GM21381 (cell line): ENCODE data around the gene UTS2B.
"Not testable (repeated sequence)": the region's sequence is repeated elsewhere in the genome, so short reads cannot be mapped to it uniquely, and the experiment has no call there.

Experiments
- ATAC-seq: cut with Tn5 transposase; IDR thresholded peaks from one replicate; pipeline ENCODE4 v1.9.1; 2021; ENCODE audit warnings: mild to moderate bottlenecking, moderate library complexity; ENCODE audit not compliant: unreplicated experiment

Gene UTS2B

DNA sequence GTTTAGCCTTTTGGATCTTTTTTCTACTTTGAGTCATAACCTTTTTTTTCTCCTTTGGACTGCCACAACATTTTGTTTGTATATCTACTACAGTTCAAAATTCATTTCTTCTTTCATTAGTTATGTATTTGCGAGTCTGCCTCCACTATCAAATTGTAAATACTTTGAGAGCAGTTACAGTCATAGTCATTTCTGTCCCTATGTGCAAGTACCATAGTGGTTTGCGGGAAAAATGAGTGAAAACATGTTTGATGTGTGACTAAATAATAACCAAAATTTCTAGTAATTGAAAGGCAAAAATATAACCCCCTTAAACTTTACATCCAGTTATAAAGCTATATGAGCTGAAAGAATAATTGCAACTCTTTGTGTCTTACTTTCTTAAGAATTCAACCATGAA is 46.9 kb downstream of the UTS2B start:
- peak; percentile 55 for ATAC-seq

GRCh38 chr3:191282251-191283185 is 47.8 kb downstream of the UTS2B start:
- no peak for ATAC-seq

DNA sequence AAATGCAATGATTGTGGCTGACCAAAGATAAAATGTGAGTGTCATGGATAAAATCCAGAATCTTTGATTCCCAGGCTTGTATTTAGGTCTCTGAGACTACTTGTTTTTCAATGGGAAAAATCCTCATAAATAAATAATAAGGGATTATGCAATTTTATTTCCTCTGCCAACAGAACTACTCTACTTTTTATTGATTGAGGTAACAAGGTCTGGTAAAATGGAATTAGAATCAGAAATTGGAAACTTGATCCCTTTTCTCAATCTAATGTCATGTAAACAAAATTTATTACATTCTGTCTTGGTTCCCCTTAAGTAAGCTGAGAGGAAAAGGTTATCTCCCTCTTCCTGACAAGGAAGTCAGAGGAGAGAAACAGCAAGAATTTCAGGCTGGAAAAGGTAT is 49.4 kb downstream of the UTS2B start:
- no peak for ATAC-seq

- ATAC-seq = no peak
Observed at GRCh38 chr3:191280111-191280510, 50.2 kb downstream of the UTS2B start.

DNA sequence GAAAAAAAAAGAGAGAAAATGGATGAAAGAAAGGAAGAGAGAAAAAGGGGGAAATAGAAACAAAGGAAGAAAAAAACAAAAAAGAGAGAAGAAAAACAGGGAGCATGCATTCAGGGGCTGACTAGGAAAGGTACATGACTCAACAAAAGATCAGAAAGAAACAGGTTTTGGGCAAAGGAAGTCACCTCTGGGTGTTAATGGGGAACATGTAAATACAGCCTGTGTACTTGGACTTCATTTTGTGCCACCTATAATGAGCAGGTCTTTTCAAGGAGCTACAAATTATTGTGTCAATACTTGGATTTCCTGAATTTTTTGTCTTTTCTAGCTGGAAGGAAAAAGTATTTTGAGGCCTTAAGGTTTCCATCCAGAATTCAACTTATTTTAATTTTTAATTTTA is 54.6 kb downstream of the UTS2B start:
- no peak for ATAC-seq

DNA sequence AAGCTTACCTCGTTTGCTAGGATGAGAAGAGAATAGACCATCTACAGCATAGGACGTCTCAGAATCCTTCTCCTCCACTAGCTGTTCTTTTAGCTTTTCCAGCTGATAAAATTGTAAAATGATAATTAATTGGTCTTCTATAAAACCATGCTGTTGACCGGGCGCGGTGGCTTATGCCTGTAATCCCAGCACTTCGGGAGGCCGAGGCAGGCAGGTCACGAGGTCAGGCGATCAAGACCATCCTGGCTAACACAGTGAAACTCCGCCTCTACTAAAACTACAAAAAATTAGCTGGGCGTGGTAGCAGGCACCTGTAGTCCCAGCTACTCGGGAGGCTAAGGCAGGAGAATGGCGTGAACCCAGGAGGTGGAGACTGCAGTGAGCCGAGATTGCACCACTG is 55.1 kb downstream of the UTS2B start:
- not testable (repeated sequence) for ATAC-seq

- peak; percentile 77 for ATAC-seq
Observed at GRCh38 chr3:191269289-191270085, 60.8 kb downstream of the UTS2B start.

DNA sequence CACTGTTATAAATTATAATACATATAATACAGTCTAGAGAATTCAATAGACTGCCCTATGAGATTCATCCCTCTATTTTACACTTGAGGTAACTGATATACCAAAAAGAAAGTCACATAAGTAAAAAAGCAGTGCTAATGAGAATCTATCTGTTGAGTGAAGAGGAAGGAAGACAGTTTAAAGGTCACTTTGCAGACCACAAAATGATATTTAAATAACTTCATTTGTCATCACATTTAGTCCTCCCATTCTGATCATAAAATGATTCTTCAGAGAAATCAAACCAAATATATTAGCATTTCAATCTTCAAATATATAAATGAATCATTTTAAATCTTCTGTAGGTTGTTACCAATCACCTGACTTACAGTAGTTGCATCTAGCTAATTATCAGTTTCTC is 61.6 kb downstream of the UTS2B start:
- ATAC-seq = no peak

- ATAC-seq = no peak
Observed at GRCh38 chr3:191263850-191264249, 66.5 kb downstream of the UTS2B start.

DNA sequence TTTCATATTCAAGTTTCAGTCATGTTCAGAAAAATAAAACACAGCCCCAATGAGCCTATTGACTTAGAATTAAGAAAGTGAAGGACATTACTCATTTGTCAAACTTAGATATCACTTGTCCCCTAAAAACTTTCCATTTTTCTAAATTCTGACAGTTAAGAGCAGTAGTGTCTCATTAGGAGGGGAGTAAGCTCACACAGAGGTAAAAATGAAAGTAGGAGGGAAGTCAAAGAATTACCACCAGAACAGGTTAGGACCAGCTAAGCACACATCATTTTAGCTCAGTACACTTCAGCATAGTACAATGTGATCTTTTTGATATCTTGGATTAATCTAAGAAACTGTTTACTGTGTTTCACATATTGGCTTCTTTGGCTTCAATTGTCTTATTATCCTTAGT is 67.0 kb downstream of the UTS2B start:
- peak; percentile 76 for ATAC-seq

DNA sequence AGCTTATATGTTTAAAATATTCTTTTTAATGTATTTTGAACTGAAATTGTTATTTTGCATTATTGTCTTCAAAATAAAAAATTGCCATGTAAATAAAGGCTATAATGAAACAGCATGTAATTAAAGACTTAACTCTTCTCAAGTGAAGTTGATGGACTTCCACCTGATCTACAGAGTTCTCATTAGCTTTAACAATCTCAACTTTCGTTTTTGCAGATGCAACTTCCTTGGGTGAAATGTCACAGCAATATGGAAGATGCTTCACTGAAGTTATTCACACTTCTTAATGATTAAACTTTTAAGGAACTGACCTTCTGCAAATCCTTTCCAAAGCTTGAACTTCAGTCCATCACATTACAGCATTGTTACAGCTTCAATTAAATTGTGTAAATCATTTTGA is 67.7 kb downstream of the UTS2B start:
- ATAC-seq = peak; percentile 59

GRCh38 chr3:191261304-191261638 is 69.1 kb downstream of the UTS2B start:
- no peak for ATAC-seq

DNA sequence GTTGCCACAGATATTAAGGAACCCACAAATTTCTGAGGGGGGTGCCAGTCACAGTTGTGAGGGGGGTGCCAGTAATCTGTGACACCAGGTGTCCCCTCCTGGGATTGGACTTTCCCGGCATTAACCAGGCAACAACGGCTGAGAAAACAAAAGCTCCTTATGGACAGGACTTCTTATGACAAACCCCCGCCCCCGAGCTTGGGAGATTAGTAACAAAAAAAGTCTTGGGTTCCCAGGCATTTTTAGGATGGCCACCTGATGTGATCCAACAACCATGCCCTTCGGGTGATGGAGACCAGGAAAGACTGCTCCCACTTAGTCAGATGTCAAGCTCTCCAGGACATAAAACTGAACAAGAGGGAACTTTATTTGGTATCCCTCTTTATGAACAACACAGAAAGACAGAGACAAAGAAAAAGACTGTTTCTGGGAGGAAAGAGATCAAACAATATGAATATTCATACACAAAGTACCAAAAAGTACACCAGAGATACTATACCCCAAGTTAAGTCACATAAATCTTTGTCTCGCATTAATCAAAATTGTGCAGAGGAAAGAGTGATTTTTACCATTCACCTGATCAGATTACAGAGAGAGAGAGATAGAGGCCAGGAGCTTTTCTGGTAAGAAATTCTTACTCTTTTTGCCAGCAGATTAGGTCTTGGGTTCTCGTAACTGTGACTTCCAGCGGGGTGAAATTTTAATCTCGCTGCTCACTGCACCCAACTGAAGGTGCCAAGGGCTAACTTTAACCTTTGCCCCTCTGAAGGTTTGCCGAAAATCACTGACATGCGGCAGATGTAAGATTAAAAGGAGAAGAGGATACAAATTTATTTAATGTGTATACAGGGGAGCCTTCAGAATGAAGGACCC is 69.7 kb downstream of the UTS2B start:
- ATAC-seq = no peak

DNA sequence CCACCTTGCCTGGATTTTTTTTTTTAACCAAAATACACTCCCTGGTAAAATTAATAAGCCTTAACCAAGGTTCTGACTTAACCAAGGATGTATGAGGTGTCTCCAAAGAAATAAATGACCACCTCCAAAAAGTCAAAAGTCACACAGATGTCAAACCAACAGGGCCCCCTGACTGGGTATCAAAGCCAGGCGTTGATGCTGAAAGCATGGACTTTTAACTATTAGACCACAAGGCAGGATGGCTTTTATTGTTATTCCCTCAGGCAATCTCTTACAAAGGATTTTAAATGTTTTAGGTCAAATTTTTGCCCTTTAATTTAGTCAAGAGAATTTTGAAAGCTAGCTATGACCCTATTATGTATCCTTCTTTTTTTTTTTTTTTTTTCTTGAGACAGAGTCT is 70.8 kb downstream of the UTS2B start:
- ATAC-seq = no peak

DNA sequence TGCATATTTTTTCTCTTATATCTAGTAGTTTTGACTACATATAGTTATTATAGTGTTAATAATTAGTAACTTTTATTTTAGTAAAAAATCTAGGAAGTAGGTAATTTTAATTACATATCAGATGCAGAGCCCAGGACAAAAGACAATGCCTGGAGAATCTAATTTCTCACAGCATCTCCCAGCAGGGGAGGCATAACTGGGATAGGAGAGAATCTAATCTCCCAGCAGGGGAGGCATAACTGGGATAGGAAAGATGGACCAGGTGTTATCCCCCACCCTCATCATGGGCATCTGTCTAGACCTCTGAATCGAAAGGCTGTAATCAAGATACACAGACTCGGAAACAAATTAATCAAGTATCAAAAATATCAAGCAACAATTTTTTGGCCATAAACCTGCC is 73.0 kb downstream of the UTS2B start:
- no peak for ATAC-seq

- ATAC-seq = no peak
Observed at GRCh38 chr3:191256405-191256804, 73.9 kb downstream of the UTS2B start.

GRCh38 chr3:191255156-191255555 is 75.2 kb downstream of the UTS2B start:
- ATAC-seq = no peak

GRCh38 chr3:191254098-191254873 is 76.0 kb downstream of the UTS2B start:
- no peak for ATAC-seq

DNA sequence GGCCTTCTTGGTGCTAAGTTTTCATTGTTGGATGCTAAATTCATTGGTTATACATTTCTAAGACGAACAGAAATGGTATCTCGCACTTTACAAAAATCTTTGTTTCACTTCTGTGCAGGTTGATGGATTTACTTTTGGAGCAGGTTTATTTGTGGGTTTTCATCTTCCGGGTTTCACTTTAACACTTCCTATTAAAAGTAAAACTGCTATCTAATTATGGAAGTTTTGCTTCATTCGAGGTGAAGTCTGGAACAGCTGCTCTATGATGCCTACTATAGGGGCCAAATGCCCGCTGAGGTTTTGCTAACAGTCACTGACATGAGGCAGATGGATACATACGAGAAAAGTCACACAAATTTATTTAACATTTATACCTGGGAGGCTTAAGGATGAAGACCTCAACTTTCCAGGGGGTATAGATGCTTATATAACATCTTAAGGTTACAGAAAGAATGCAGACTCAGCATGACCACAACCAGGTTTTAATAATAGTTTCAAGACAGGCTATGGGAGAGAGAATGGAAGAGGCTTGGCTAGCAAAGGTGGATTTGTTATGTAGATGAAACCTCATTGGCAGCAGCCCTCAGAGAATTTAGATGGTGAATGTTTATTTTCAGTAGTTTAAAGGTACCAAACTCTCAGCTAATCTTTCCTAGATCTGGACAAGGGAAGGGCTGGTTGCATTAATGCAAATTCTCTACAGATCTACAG is 77.1 kb downstream of the UTS2B start:
- ATAC-seq = peak; percentile 44

DNA sequence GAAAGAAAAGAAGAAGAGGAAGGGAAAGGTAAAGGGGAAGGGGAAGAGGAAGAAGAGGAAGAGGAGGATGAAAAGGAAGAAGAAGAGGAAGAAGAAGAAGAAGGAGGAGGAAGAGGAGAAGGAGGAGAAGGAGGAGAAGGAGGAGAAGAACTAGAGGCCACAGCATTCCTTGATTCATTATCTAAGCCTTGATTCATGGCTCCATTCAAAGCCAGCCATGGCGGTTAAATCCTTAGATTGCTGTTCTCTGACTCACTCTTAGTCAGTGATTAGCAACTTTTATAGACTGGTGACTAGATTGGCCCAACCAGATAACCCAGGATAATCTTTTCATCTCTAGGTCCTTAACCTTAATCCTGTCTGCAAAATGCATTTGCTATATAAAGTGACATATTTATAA is 83.7 kb downstream of the UTS2B start:
- no peak for ATAC-seq
